Common myeloid progenitor, CD34-positive (primary cell): Measurements from ENCODE around the gene COMMD2.

Experiments
- CTCF ChIA-PET: fragments of 350-600 bp; sonication (Branson Sonifier 250); formaldehyde crosslinking; loops from one replicate; lab custom pipeline; 2021; ENCODE audit warnings: antibody characterized with exemption; lab: Charles Lee
- POLR2A ChIA-PET: fragments of 350-600 bp; sonication (Branson Sonifier 250); formaldehyde crosslinking; loops from one replicate; lab custom pipeline; 2021; ENCODE audit warnings: antibody characterized with exemption; lab: Charles Lee
- DNase-seq, 3 donors: peaks; one replicate each; pipeline versions ENCODE4 v3.0.0 to v3.0.0-alpha.2; 2013
- H3K27ac ChIP-seq, 2 experiments: 1 replicate in 1 of 2; 2 replicates in 1 of 2; pipeline ENCODE4 v1.7.0; 2013; ENCODE audit warnings: inconsistent platforms in 2 of 2, low read length in 2 of 2, mild to moderate bottlenecking in 2 of 2, low read depth in 1 of 2, moderate library complexity in 1 of 2; ENCODE audit not compliant: severe bottlenecking in 2 of 2, insufficient read depth in 1 of 2, poor library complexity in 1 of 2
- H3K27me3 ChIP-seq, 5 experiments: replicated peaks in 2 of 5; 1 replicate in 3 of 5; 2 replicates in 2 of 5; pipeline versions ENCODE4 v1.6.1 to v1.7.0; 2013; ENCODE audit warnings: low read length in 4 of 5, mild to moderate bottlenecking in 2 of 5, moderate library complexity in 2 of 5, inconsistent platforms in 1 of 5; ENCODE audit not compliant: insufficient read depth in 5 of 5, control insufficient read depth in 4 of 5
- H3K36me3 ChIP-seq, 4 experiments: 1 replicate in 2 of 4; 2 replicates in 2 of 4; pipeline versions ENCODE4 v1.6.1 to v1.7.0; 2013; ENCODE audit warnings: low read length in 3 of 4, control low read depth in 1 of 4, mild to moderate bottlenecking in 1 of 4; ENCODE audit not compliant: control insufficient read depth in 4 of 4, insufficient read depth in 4 of 4
- H3K4me1 ChIP-seq, 4 experiments: 1 replicate in 3 of 4; 2 replicates in 1 of 4; pipeline versions ENCODE4 v1.6.1 to v1.7.1; 2013; ENCODE audit warnings: low read length in 3 of 4, mild to moderate bottlenecking in 3 of 4, control low read depth in 1 of 4, inconsistent platforms in 1 of 4, moderate library complexity in 1 of 4; ENCODE audit not compliant: control insufficient read depth in 4 of 4, insufficient read depth in 4 of 4; ENCODE audit errors: control extremely low read depth in 1 of 4
- H3K4me3 ChIP-seq, 7 experiments: 1 replicate in 4 of 7; 2 replicates in 3 of 7; pipeline versions ENCODE4 v1.5.1 to v1.7.0; 2013; ENCODE audit warnings: mild to moderate bottlenecking in 7 of 7, low read length in 6 of 7, moderate library complexity in 6 of 7, inconsistent platforms in 2 of 7, low read depth in 2 of 7, control low read depth in 1 of 7; ENCODE audit not compliant: insufficient read depth in 4 of 7, control insufficient read depth in 1 of 7; ENCODE audit errors: extremely low read depth in 1 of 7
- H3K9me3 ChIP-seq, 5 experiments: 1 replicate in 4 of 5; 2 replicates in 1 of 5; pipeline versions ENCODE4 v1.6.1 to v1.7.1; 2013; ENCODE audit warnings: low read length in 4 of 5, mild to moderate bottlenecking in 2 of 5, inconsistent platforms in 1 of 5, low read depth in 1 of 5, moderate library complexity in 1 of 5; ENCODE audit not compliant: control insufficient read depth in 4 of 5, insufficient read depth in 2 of 5; ENCODE audit errors: control extremely low read depth in 1 of 5
- WGBS: methylation state at CpG from one replicate; pipeline ENCODE4 v1.1.5; 2013; ENCODE audit not compliant: insufficient coverage; 5-methylcytosine and 5-hydroxymethylcytosine counted together

Gene COMMD2

GRCh38 chr3:149790698-149791097 lies 38.4 kb upstream of the COMMD2 start:
- H3K4me3 ChIP-seq = no peak overlapping the region
- POLR2A ChIA-PET = no interaction called here
- CTCF ChIA-PET = interaction anchor here (1.3 to 1.4 kb wide), 2 partner anchors 17 to 24 kb away, joined by 3 to 5 read pairs; no protein-coding TSS in a partner anchor
- WGBS = 90% methylated on average over 2 of the region's 3 CpGs
- no peaks in the 10 kb centered on the region for H3K9me3 ChIP-seq
- no peak overlapping the region for H3K27ac ChIP-seq
- H3K36me3 ChIP-seq = no peaks in the 10 kb centered on the region
- peaks cover 0 to 3% (median 0%) of the 10 kb centered on the region in 4 experiments for H3K4me1 ChIP-seq
- no peak for DNase-seq
- H3K27me3 ChIP-seq = no peaks in the 10 kb centered on the region

GRCh38 chr3:149790268-149790667 lies 38.0 kb upstream of the COMMD2 start:
- 80% methylated on average over 1 of the region's 2 CpGs for WGBS
- no peak for DNase-seq
- no peaks in the 10 kb centered on the region for H3K9me3 ChIP-seq
- no peak overlapping the region for H3K27ac ChIP-seq
- H3K4me1 ChIP-seq = peaks cover 0 to 2% (median 0%) of the 10 kb centered on the region in 4 experiments
- no peaks in the 10 kb centered on the region for H3K36me3 ChIP-seq
- no peaks in the 10 kb centered on the region for H3K27me3 ChIP-seq
- H3K4me3 ChIP-seq = no peak overlapping the region
- POLR2A ChIA-PET = no interaction called here
- CTCF ChIA-PET = interaction anchor here (1.4 kb wide), 1 partner anchor 18 kb away, joined by 3 read pairs; no protein-coding TSS in a partner anchor

- Histone ChIP-seq H3K27me3 (no peaks in the 10 kb centered on the region), H3K36me3 (no peaks in the 10 kb centered on the region), H3K27ac (no peak overlapping the region), H3K4me1 (peaks cover 17 to 40% (median 26%) of the 10 kb centered on the region in 4 experiments), H3K9me3 (no peaks in the 10 kb centered on the region), H3K4me3 (no peak overlapping the region)
- WGBS = 97% methylated on average over 3 of the region's 5 CpGs
- CTCF ChIA-PET = interaction anchor here (2.6 to 3.0 kb wide), 2 partner anchors 13 to 19 kb away, joined by 11 to 20 read pairs; no protein-coding TSS in a partner anchor
- POLR2A ChIA-PET = no interaction called here
- DNase-seq = no peak
These were observed 31.9 kb upstream of the COMMD2 start for GRCh38 chr3:149784064-149784704.

- peak overlapping the region in 2 of 7 experiments; percentile 4 to 19 for H3K4me3 ChIP-seq
- no peaks in the 10 kb centered on the region for H3K36me3 ChIP-seq
- no peaks in the 10 kb centered on the region for H3K27me3 ChIP-seq
- no peaks in the 10 kb centered on the region for H3K9me3 ChIP-seq
- peak; percentile 54 to 87 (median 76) for DNase-seq
- H3K27ac ChIP-seq = peak overlapping the region in 1 of 2 experiments; percentile 57
- ChIA-PET CTCF (interaction anchor here (2.6 to 3.0 kb wide), 2 partner anchors 12 to 18 kb away, joined by 11 to 20 read pairs; no protein-coding TSS in a partner anchor), POLR2A (no interaction called here)
- peaks cover 17 to 40% (median 26%) of the 10 kb centered on the region in 4 experiments for H3K4me1 ChIP-seq
These were observed 31.3 kb upstream of the COMMD2 start for GRCh38 chr3:149783576-149783975.

GRCh38 chr3:149781741-149782140 lies 29.5 kb upstream of the COMMD2 start:
- CTCF ChIA-PET = interaction anchor here (0.8 to 3.0 kb wide), 5 partner anchors 10 to 32 kb away, joined by 3 to 20 read pairs (median 6); no protein-coding TSS in a partner anchor

GRCh38 chr3:149781211-149781610 lies 28.9 kb upstream of the COMMD2 start:
- ChIA-PET POLR2A (no interaction called here), CTCF (interaction anchor here (0.8 to 3.0 kb wide), 2 partner anchors 10 to 33 kb away, joined by 3 to 20 read pairs; no protein-coding TSS in a partner anchor)
- Histone ChIP-seq H3K9me3 (no peaks in the 10 kb centered on the region), H3K27ac (peak overlapping the region; percentile 10 to 35), H3K27me3 (no peaks in the 10 kb centered on the region), H3K4me3 (peak overlapping the region in 5 of 7 experiments; percentile 4 to 52 (median 44)), H3K4me1 (peaks cover 17 to 38% (median 26%) of the 10 kb centered on the region in 4 experiments), H3K36me3 (no peaks in the 10 kb centered on the region)
- peak; percentile 36 to 83 (median 79) for DNase-seq
- WGBS = 0% methylated on average over 3 of the region's 4 CpGs

More at GRCh38 chr3:149781741-149782140, 29.5 kb upstream of the COMMD2 start:
- no peaks in the 10 kb centered on the region for H3K9me3 ChIP-seq
- H3K36me3 ChIP-seq = no peaks in the 10 kb centered on the region
- POLR2A ChIA-PET = no interaction called here
- WGBS = no CpG with 5 or more reads among the region's 3 CpGs
- H3K27ac ChIP-seq = peak overlapping the region in 1 of 2 experiments; percentile 10
- peaks cover 17 to 38% (median 26%) of the 10 kb centered on the region in 4 experiments for H3K4me1 ChIP-seq
- no peaks in the 10 kb centered on the region for H3K27me3 ChIP-seq
- H3K4me3 ChIP-seq = peak overlapping the region in 3 of 7 experiments; percentile 44 to 52 (median 47)
- DNase-seq = no peak
